Measurements from ENCODE around the gene KDM4F. TPM values are rescaled to one million over a fixed set of nuclear protein-coding genes. Genes with fewer than 3 reads are reported as not detected.

The KDM4F gene
- total and polyA plus RNA-seq, 2 of the 8 experiments (the other 6 are each of a cell fraction or from before 2014, with no cell fraction given): not detected

DNA sequence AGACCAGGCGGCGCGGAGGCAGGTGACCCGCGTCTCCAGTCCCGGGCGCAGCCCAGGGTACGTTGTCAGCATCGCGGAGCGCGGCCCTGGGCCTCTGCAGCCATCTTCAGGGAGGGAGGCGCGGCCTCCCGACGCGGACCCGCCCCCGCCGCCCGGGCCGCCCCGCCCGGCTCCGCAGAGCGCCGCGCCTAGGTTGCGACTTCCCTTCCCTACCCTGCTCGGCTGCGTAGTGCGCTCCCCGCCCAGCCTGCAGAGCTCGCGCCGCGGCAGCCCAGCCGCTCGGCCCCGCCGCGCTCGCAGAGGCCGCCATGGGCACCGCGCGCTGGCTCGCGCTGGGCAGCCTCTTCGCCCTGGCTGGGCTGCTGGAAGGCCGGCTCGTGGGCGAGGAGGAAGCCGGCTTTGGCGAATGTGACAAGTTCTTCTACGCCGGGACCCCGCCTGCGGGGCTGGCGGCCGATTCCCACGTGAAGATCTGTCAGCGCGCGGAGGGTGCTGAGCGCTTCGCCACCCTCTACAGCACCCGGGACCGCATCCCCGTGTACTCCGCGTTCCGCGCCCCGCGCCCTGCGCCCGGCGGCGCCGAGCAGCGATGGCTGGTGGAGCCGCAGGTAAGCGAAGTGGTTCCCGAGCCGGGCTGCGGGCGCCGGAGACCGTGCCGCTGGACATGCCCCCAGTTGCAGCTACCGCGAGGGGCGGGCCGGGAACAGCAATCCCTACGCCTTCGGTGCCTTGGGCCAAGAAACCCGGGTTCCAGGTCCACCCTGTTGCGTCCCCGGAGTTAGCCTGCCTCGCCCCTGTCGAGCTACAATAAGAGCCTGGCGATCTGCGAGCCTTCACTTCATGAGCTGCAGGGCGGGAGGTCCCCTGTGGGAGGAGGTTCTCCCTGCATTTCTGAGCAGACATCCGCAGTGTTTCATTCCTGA is 40.7 kb downstream of the KDM4F start, which contains the start of gene ENDOD1 (continued):
- TF ChIP-seq RAD21 (IDR thresholded peaks at IDR 0.05 in 1 of 2, conservative IDR thresholded peaks at IDR 0.05 in 1 of 2; ENCODE audit: low read depth in 2 of 2, low read length in 2 of 2) (peak in 1 of 2 experiments; percentile 0; a peak in 1 of 4 replicates), SP1 (IDR thresholded peaks at IDR 0.05; ENCODE audit: low read depth, low read length) (no peak), POLR2AphosphoS5 (IDR thresholded peaks at IDR 0.05; ENCODE audit: low read depth, low read length) (no peak), RNF2 (IDR thresholded peaks at IDR 0.05; ENCODE audit: borderline replicate concordance, low read depth, low read length, missing control alignments, poor library complexity, severe bottlenecking) (peak; percentile 41), EGR1 (IDR thresholded peaks at IDR 0.05; ENCODE audit: borderline replicate concordance, low read depth, low read length) (peak; percentile 70; the same call in 1 of the 2 replicates), TEAD4 (IDR thresholded peaks at IDR 0.05; ENCODE audit: low read depth, low read length) (no peak), SP2 (IDR thresholded peaks at IDR 0.05; ENCODE audit: low read length) (no peak), NRF1 (IDR thresholded peaks at IDR 0.05; ENCODE audit: low read depth, low read length) (no peak), GABPA (IDR thresholded peaks at IDR 0.05; ENCODE audit: borderline replicate concordance, insufficient read depth, low read length) (peak; percentile 18; the same call in 1 of the 2 replicates), SRF (IDR thresholded peaks at IDR 0.05; ENCODE audit: low read depth, low read length) (no peak), POU5F1 (IDR thresholded peaks at IDR 0.05; ENCODE audit: low read depth, low read length) (no peak), RXRA (IDR thresholded peaks at IDR 0.05; ENCODE audit: insufficient read depth, low read depth, low read length) (no peak), BRCA1 (IDR thresholded peaks at IDR 0.05; ENCODE audit: low read depth, low read length) (no peak), TCF12 (IDR thresholded peaks at IDR 0.05; ENCODE audit: low read depth, low read length) (no peak), CEBPB (IDR thresholded peaks at IDR 0.05; ENCODE audit: low read depth, low read length) (no peak), BACH1 (IDR thresholded peaks at IDR 0.05; ENCODE audit: low read length) (no peak), POLR2A (IDR thresholded peaks at IDR 0.05; ENCODE audit: control extremely low read depth in 1 of 2, low read depth in 2 of 2, low read length in 2 of 2) (0 out of 3 replicates have a peak, but pooled peaks of 1 of the 2 experiments have one; percentile 40), CTBP2 (IDR thresholded peaks at IDR 0.05; ENCODE audit: borderline replicate concordance, insufficient read depth, insufficient read length, low read length) (no peak), FOSL1 (IDR thresholded peaks at IDR 0.05; ENCODE audit: insufficient read depth, low read depth, low read length) (no peak), SUZ12 (IDR thresholded peaks at IDR 0.05; ENCODE audit: low read length) (peak; percentile 55), CBX8 (IDR thresholded peaks at IDR 0.05; ENCODE audit: borderline replicate concordance, low read depth, low read length) (no peak), YY1 (IDR thresholded peaks at IDR 0.05; ENCODE audit: low read depth, low read length) (peak; percentile 73; the same call in 1 of the 2 replicates), JUND (IDR thresholded peaks at IDR 0.05; ENCODE audit: low read length) (no peak), ASH2L (IDR thresholded peaks at IDR 0.05; ENCODE audit: low read length) (peak; percentile 76), HDAC6 (IDR thresholded peaks at IDR 0.05; ENCODE audit: low read depth, low read length) (no peak)
